Stimulated activated naive CD8-positive, alpha-beta T cell treated with anti-CD3 and anti-CD28 coated beads, Interleukin-15, Interleukin-2, amounts not matched to agents 100 ng/mL and 50 ng/mL, for 24 hours (primary cell): ENCODE data around the gene IFITM10.
"Not testable (repeated sequence)": the region's sequence is repeated elsewhere in the genome, so short reads cannot be mapped to it uniquely, and the experiment has no call there.

Experiments used
- H3K27ac Mint-ChIP-seq: one replicate; pipeline ENCODE4 v1.8.0; 2021; ENCODE audit warnings: mild to moderate bottlenecking, mixed read lengths
- H3K27me3 Mint-ChIP-seq: one replicate; pipeline ENCODE4 v1.8.0; 2021; ENCODE audit warnings: mixed read lengths
- H3K36me3 Mint-ChIP-seq: one replicate; pipeline ENCODE4 v1.8.0; 2021; ENCODE audit warnings: low read depth, mixed read lengths
- H3K4me1 Mint-ChIP-seq: one replicate; pipeline ENCODE4 v1.8.0; 2021; ENCODE audit warnings: low read depth, mixed read lengths
- H3K4me3 Mint-ChIP-seq: one replicate; pipeline ENCODE4 v1.8.0; 2021; ENCODE audit warnings: mild to moderate bottlenecking, mixed read lengths
- H3K9me3 Mint-ChIP-seq: one replicate; pipeline ENCODE4 v1.8.0; 2021; ENCODE audit warnings: mixed read lengths

The IFITM10 gene

GRCh38 chr11:1693327-1694063, 56.9 kb downstream of the IFITM10 start:
- peaks cover 8% of the 10 kb centered on the region for H3K4me1 Mint-ChIP-seq
- H3K4me3 Mint-ChIP-seq: peak overlapping the region; percentile 59
- peaks cover 3% of the 10 kb centered on the region for H3K9me3 Mint-ChIP-seq
- H3K27ac Mint-ChIP-seq: no peak overlapping the region
- H3K36me3 Mint-ChIP-seq: no peaks in the 10 kb centered on the region
- peaks cover 35% of the 10 kb centered on the region for H3K27me3 Mint-ChIP-seq

- peaks cover 8% of the 10 kb centered on the region for H3K4me1 Mint-ChIP-seq
- H3K4me3 Mint-ChIP-seq: peak overlapping the region; percentile 59
- no peaks in the 10 kb centered on the region for H3K36me3 Mint-ChIP-seq
- no peaks in the 10 kb centered on the region for H3K9me3 Mint-ChIP-seq
- peaks cover 31% of the 10 kb centered on the region for H3K27me3 Mint-ChIP-seq
- H3K27ac Mint-ChIP-seq: no peak overlapping the region
These were observed 57.6 kb downstream of the IFITM10 start for GRCh38 chr11:1692708-1693326.

- Mint-ChIP-seq H3K9me3 (no peaks in the 10 kb centered on the region), H3K4me3 (no peak overlapping the region), H3K27ac (no peak overlapping the region), H3K36me3 (no peaks in the 10 kb centered on the region), H3K27me3 (peaks cover 28% of the 10 kb centered on the region), H3K4me1 (peaks cover 8% of the 10 kb centered on the region)
These were observed 58.3 kb downstream of the IFITM10 start for GRCh38 chr11:1691878-1692707.

- Mint-ChIP-seq H3K27ac (no peak overlapping the region), H3K27me3 (peaks cover 28% of the 10 kb centered on the region), H3K4me1 (peaks cover 8% of the 10 kb centered on the region), H3K4me3 (no peak overlapping the region), H3K36me3 (no peaks in the 10 kb centered on the region), H3K9me3 (no peaks in the 10 kb centered on the region)
These were observed 59.1 kb downstream of the IFITM10 start for GRCh38 chr11:1691026-1691877.

GRCh38 chr11:1690167-1691025, 60.0 kb downstream of the IFITM10 start:
- H3K27ac Mint-ChIP-seq: no peak overlapping the region
- peaks cover 8% of the 10 kb centered on the region for H3K4me1 Mint-ChIP-seq
- H3K9me3 Mint-ChIP-seq: no peaks in the 10 kb centered on the region
- H3K36me3 Mint-ChIP-seq: no peaks in the 10 kb centered on the region
- no peak overlapping the region for H3K4me3 Mint-ChIP-seq
- H3K27me3 Mint-ChIP-seq: peaks cover 23% of the 10 kb centered on the region

GRCh38 chr11:1689250-1690166, 60.9 kb downstream of the IFITM10 start:
- not testable (repeated sequence) for H3K9me3 Mint-ChIP-seq, H3K36me3 Mint-ChIP-seq, H3K4me1 Mint-ChIP-seq, H3K27ac Mint-ChIP-seq, H3K4me3 Mint-ChIP-seq
- peaks cover 23% of the 10 kb centered on the region for H3K27me3 Mint-ChIP-seq

GRCh38 chr11:1688336-1688947, 62.0 kb downstream of the IFITM10 start:
- H3K27me3 Mint-ChIP-seq: peaks cover 23% of the 10 kb centered on the region
- not testable (repeated sequence) for H3K27ac Mint-ChIP-seq, H3K4me1 Mint-ChIP-seq, H3K4me3 Mint-ChIP-seq, H3K9me3 Mint-ChIP-seq, H3K36me3 Mint-ChIP-seq

- H3K9me3 Mint-ChIP-seq, H3K4me3 Mint-ChIP-seq, H3K27ac Mint-ChIP-seq, H3K36me3 Mint-ChIP-seq, H3K4me1 Mint-ChIP-seq: not testable (repeated sequence)
- peaks cover 25% of the 10 kb centered on the region for H3K27me3 Mint-ChIP-seq
These were observed 64.2 kb downstream of the IFITM10 start for GRCh38 chr11:1686220-1686619.

- not testable (repeated sequence) for H3K27ac Mint-ChIP-seq
These were observed 65.2 kb downstream of the IFITM10 start for GRCh38 chr11:1684886-1685874.

GRCh38 chr11:1683904-1684572, 66.4 kb downstream of the IFITM10 start:
- not testable (repeated sequence) for H3K4me3 Mint-ChIP-seq, H3K27ac Mint-ChIP-seq, H3K4me1 Mint-ChIP-seq, H3K27me3 Mint-ChIP-seq, H3K9me3 Mint-ChIP-seq, H3K36me3 Mint-ChIP-seq

More at GRCh38 chr11:1684886-1685874, 65.2 kb downstream of the IFITM10 start:
- not testable (repeated sequence) for H3K4me3 Mint-ChIP-seq, H3K4me1 Mint-ChIP-seq, H3K9me3 Mint-ChIP-seq, H3K36me3 Mint-ChIP-seq
- H3K27me3 Mint-ChIP-seq: peaks cover 19% of the 10 kb centered on the region

- not testable (repeated sequence) for H3K27ac Mint-ChIP-seq, H3K36me3 Mint-ChIP-seq, H3K4me3 Mint-ChIP-seq, H3K9me3 Mint-ChIP-seq, H3K4me1 Mint-ChIP-seq
- peaks cover 14% of the 10 kb centered on the region for H3K27me3 Mint-ChIP-seq
These were observed 67.2 kb downstream of the IFITM10 start for GRCh38 chr11:1683216-1683615.
